ENCODE results near the gene GPC3.

The GPC3 gene

GRCh38 chrX:133681897-133682296, 303.5 kb downstream of the GPC3 start:
- DNase-seq (ENCODE audit: low read depth): no peak

GRCh38 chrX:133681421-133681820, 304.0 kb downstream of the GPC3 start:
- no peak for DNase-seq (ENCODE audit: low read depth)

- no peak for DNase-seq (ENCODE audit: low read depth)
Observed at GRCh38 chrX:133677123-133678063, 308.0 kb downstream of the GPC3 start.

GRCh38 chrX:133676344-133677122, 308.9 kb downstream of the GPC3 start:
- no peak for DNase-seq (ENCODE audit: low read depth)

- DNase-seq (ENCODE audit: low read depth): no peak
Observed at GRCh38 chrX:133674726-133675470, 310.5 kb downstream of the GPC3 start.

GRCh38 chrX:133670383-133670782, 315.0 kb downstream of the GPC3 start:
- no peak for DNase-seq (ENCODE audit: low read depth)

GRCh38 chrX:133669214-133669613, 316.2 kb downstream of the GPC3 start:
- no peak for DNase-seq (ENCODE audit: low read depth)

- no peak for DNase-seq (ENCODE audit: low read depth)
Observed at GRCh38 chrX:133668225-133668931, 317.0 kb downstream of the GPC3 start.

- no peak for DNase-seq (ENCODE audit: low read depth)
Observed at GRCh38 chrX:133666256-133666655, 319.1 kb downstream of the GPC3 start.

- no peak for DNase-seq (ENCODE audit: low read depth)
Observed at GRCh38 chrX:133661962-133662839, 323.2 kb downstream of the GPC3 start.

- no peak for DNase-seq (ENCODE audit: low read depth)
Observed at GRCh38 chrX:133660281-133660680, 325.1 kb downstream of the GPC3 start.

- no peak for DNase-seq (ENCODE audit: low read depth)
Observed at GRCh38 chrX:133658293-133658911, 327.0 kb downstream of the GPC3 start.

- no peak for DNase-seq (ENCODE audit: low read depth)
Observed at GRCh38 chrX:133655275-133656265, 329.8 kb downstream of the GPC3 start.

GRCh38 chrX:133654811-133655210, 330.6 kb downstream of the GPC3 start:
- DNase-seq (ENCODE audit: low read depth): no peak

GRCh38 chrX:133653358-133653757, 332.0 kb downstream of the GPC3 start:
- no peak for DNase-seq (ENCODE audit: low read depth)

GRCh38 chrX:133652185-133652584, 333.2 kb downstream of the GPC3 start:
- DNase-seq (ENCODE audit: low read depth): no peak

- no peak for DNase-seq (ENCODE audit: low read depth)
Observed at GRCh38 chrX:133650239-133650638, 335.2 kb downstream of the GPC3 start.

- no peak for DNase-seq (ENCODE audit: low read depth)
Observed at GRCh38 chrX:133649651-133650050, 335.7 kb downstream of the GPC3 start.

- DNase-seq (ENCODE audit: low read depth): no peak
Observed at GRCh38 chrX:133648594-133648993, 336.8 kb downstream of the GPC3 start.
